Measurements from ENCODE around the gene CDHR5. TPM values are rescaled to one million over a fixed set of nuclear protein-coding genes. Genes with fewer than 3 reads are reported as not detected.

Gene CDHR5
- total RNA-seq, 2 donors from 2014 or later: 0.13 to 0.27 TPM

DNA sequence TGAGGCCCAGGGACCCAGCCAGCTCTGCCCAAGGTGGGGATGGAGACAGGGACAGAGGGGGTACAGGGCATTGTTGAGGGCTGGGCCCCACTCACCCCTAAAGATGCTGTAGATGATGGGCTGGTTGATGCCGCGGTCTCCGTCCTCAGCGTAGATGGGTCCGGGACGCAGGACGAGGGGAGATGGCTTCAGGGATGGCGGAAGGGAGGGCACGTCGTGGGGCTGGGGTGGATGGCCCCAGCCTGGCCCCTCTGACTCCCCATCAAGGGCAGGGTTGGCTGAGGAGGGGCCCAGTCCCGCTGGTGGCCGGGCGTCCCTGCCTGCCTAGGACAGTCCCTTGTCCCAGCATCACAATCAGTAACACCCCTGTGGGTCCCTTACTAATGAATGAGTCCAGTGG, 4.6 kb downstream of the CDHR5 start:
- Mint-ChIP-seq H3K36me3 (ENCODE audit: low read depth) (peaks cover 3% of the 10 kb centered on the region), H3K9me3 (no peaks in the 10 kb centered on the region), H3K27me3 (ENCODE audit: insufficient read depth) (no peaks in the 10 kb centered on the region), H3K27ac (no peak overlapping the region), H3K4me3 (no peak overlapping the region), H3K4me1 (no peaks in the 10 kb centered on the region)
- TF ChIP-seq, protein P1, sequence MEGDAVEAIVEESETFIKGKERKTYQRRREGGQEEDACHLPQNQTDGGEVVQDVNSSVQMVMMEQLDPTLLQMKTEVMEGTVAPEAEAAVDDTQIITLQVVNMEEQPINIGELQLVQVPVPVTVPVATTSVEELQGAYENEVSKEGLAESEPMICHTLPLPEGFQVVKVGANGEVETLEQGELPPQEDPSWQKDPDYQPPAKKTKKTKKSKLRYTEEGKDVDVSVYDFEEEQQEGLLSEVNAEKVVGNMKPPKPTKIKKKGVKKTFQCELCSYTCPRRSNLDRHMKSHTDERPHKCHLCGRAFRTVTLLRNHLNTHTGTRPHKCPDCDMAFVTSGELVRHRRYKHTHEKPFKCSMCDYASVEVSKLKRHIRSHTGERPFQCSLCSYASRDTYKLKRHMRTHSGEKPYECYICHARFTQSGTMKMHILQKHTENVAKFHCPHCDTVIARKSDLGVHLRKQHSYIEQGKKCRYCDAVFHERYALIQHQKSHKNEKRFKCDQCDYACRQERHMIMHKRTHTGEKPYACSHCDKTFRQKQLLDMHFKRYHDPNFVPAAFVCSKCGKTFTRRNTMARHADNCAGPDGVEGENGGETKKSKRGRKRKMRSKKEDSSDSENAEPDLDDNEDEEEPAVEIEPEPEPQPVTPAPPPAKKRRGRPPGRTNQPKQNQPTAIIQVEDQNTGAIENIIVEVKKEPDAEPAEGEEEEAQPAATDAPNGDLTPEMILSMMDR (conservative IDR thresholded peaks at IDR 0.05): no peak
- no peak for DNase-seq
- no peaks in the 10 kb centered on the region for H3K27me3 ChIP-seq (ENCODE audit: control insufficient read depth, insufficient read depth, low read length, poor library complexity, severe bottlenecking)
- H3K4me1 ChIP-seq (ENCODE audit: control insufficient read depth, insufficient read depth, low read length): no peaks in the 10 kb centered on the region
- 96 to 99% methylated on average over 13 of the region's 13 CpGs for WGBS, 2 experiments (ENCODE audit: insufficient coverage in 1 of 2, insufficient read length in 1 of 2)
- no peak overlapping the region for H3K4me3 ChIP-seq (ENCODE audit: low read length)
- H3K9ac ChIP-seq (ENCODE audit: extremely low read depth, low read length, poor library complexity, severe bottlenecking): no peak overlapping the region
- no peaks in the 10 kb centered on the region for H3K36me3 ChIP-seq (ENCODE audit: control insufficient read depth, insufficient read depth, low read length)
- H3K9me3 ChIP-seq (ENCODE audit: control insufficient read depth, low read length): no peaks in the 10 kb centered on the region
- H3K27ac ChIP-seq (ENCODE audit: low read depth, low read length): no peak overlapping the region

DNA sequence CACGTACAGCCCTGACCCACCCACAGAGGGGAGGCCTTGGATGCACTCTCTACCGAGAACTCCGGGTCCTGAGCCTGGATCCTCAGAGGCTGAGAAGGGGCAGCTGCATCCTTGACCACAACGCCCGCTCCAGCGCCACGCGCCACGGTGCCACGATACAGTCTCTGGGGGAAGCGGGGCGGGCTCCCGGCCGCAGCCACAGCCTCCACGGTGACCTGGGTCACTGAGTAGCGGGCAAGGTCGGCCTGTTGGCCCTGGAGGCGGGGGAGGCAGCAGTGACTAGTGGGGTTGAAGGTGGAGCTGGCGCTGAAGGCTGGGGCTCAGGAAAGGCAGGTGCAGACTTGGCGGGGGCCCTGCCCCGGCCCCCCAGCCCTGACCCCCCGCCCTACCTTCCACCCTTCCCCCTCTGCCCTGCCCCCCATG, 5.1 kb downstream of the CDHR5 start:
- H3K9me3 ChIP-seq (ENCODE audit: control insufficient read depth, low read length): no peaks in the 10 kb centered on the region
- H3K27ac ChIP-seq (ENCODE audit: low read depth, low read length): no peak overlapping the region
- no peaks in the 10 kb centered on the region for H3K4me1 ChIP-seq (ENCODE audit: control insufficient read depth, insufficient read depth, low read length)
- no peak for DNase-seq
- Mint-ChIP-seq H3K4me1 (no peaks in the 10 kb centered on the region), H3K9me3 (no peaks in the 10 kb centered on the region), H3K36me3 (ENCODE audit: low read depth) (peaks cover 3% of the 10 kb centered on the region), H3K4me3 (no peak overlapping the region), H3K27me3 (ENCODE audit: insufficient read depth) (no peaks in the 10 kb centered on the region), H3K27ac (no peak overlapping the region)
- H3K4me3 ChIP-seq (ENCODE audit: low read length): no peak overlapping the region
- H3K9ac ChIP-seq (ENCODE audit: extremely low read depth, low read length, poor library complexity, severe bottlenecking): no peak overlapping the region
- 94 to 97% methylated on average over 6 to 18 of the region's 22 CpGs for WGBS, 2 experiments (ENCODE audit: insufficient coverage in 1 of 2, insufficient read length in 1 of 2)
- H3K36me3 ChIP-seq (ENCODE audit: control insufficient read depth, insufficient read depth, low read length): no peaks in the 10 kb centered on the region
- no peaks in the 10 kb centered on the region for H3K27me3 ChIP-seq (ENCODE audit: control insufficient read depth, insufficient read depth, low read length, poor library complexity, severe bottlenecking)
- TF ChIP-seq, protein P1 (conservative IDR thresholded peaks at IDR 0.05): no peak

DNA sequence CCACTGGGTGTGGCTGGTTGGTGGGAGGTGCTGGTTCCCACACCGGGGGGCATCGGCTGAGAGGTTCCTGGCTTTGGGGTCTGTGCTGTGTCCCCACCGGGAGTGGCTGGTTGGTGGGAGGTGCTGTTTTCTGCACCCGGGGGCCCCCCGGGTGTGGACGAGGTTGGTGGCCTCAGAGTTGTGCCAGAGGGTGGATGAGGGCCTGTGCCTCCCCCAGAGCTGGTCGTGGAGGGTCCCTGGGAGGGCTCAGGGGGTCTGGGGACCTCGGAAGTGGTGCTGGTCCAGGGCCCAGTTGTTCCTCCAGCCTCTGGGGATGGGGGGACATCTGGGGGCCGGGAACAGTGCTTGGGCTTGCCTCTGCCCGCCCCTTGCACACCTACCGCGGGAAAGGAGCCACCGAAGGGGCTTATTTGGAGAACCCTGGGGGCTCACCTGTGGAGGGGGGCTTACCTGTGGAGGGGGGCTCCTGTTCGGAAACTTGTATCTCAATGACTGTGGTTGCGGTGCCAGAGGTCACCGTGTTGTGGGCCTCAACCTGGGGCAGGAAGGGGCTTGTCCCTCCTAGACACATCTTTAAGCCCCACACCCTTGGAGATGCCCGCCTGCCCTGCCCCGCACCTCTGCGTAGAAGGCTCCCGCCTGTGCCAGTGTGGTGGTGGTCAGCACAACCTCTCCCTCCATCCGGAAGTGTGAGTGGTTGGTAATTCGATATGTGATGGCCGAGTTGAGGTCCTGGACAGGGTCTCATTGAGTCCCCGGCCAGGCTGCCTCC, 5.7 kb downstream of the CDHR5 start:
- peaks cover 3% of the 10 kb centered on the region for H3K36me3 Mint-ChIP-seq (ENCODE audit: low read depth)
- no peak overlapping the region for H3K9ac ChIP-seq (ENCODE audit: extremely low read depth, low read length, poor library complexity, severe bottlenecking)
- no peaks in the 10 kb centered on the region for H3K27me3 Mint-ChIP-seq (ENCODE audit: insufficient read depth)
- peaks cover 4% of the 10 kb centered on the region for H3K36me3 ChIP-seq (ENCODE audit: control insufficient read depth, insufficient read depth, low read length)
- DNase-seq: no peak
- no peaks in the 10 kb centered on the region for H3K4me1 ChIP-seq (ENCODE audit: control insufficient read depth, insufficient read depth, low read length)
- TF ChIP-seq, protein P1 (conservative IDR thresholded peaks at IDR 0.05): no peak
- no peaks in the 10 kb centered on the region for H3K9me3 Mint-ChIP-seq
- WGBS, 2 experiments (ENCODE audit: insufficient coverage in 1 of 2, insufficient read length in 1 of 2): 95 to 98% methylated on average over 7 to 23 of the region's 24 CpGs
- H3K9me3 ChIP-seq (ENCODE audit: control insufficient read depth, low read length): no peaks in the 10 kb centered on the region
- H3K27me3 ChIP-seq (ENCODE audit: control insufficient read depth, insufficient read depth, low read length, poor library complexity, severe bottlenecking): no peaks in the 10 kb centered on the region
- H3K27ac Mint-ChIP-seq: no peak overlapping the region
- no peak overlapping the region for H3K4me3 Mint-ChIP-seq
- no peak overlapping the region for H3K4me3 ChIP-seq (ENCODE audit: low read length)
- no peak overlapping the region for H3K27ac ChIP-seq (ENCODE audit: low read depth, low read length)
- no peaks in the 10 kb centered on the region for H3K4me1 Mint-ChIP-seq

Data from endodermal cell (in vitro differentiated cells).